ENCODE measurements around the gene PRMT1.
"Not testable (repeated sequence)": the region's sequence is repeated elsewhere in the genome, so short reads cannot be mapped to it uniquely, and the experiment has no call there.

The PRMT1 gene

GRCh38 chr19:49699364-49699763 lies 22.3 kb downstream of the PRMT1 start:
- peaks cover 2% of the 10 kb centered on the region; the same call in 1 of the 2 replicates for H3K4me1 ChIP-seq (ENCODE audit: insufficient read depth, low read length)
- H3K36me3 ChIP-seq (ENCODE audit: insufficient read depth, low read length), result no peaks in the 10 kb centered on the region
- no peak overlapping the region for H3K9ac ChIP-seq (ENCODE audit: low read depth, low read length)
- no peaks in the 10 kb centered on the region for H3K9me3 ChIP-seq (ENCODE audit: control insufficient read depth, insufficient read depth, low read length)

GRCh38 chr19:49700563-49700962 lies 23.5 kb downstream of the PRMT1 start:
- Histone ChIP-seq H3K4me1 (ENCODE audit: insufficient read depth, low read length) (peaks cover 2% of the 10 kb centered on the region; the same call in 1 of the 2 replicates), H3K9me3 (ENCODE audit: control insufficient read depth, insufficient read depth, low read length) (no peaks in the 10 kb centered on the region), H3K9ac (ENCODE audit: low read depth, low read length) (no peak overlapping the region), H3K36me3 (ENCODE audit: insufficient read depth, low read length) (peaks cover 5% of the 10 kb centered on the region; the same call in 1 of the 2 replicates)

GRCh38 chr19:49701271-49701786 lies 24.3 kb downstream of the PRMT1 start:
- H3K9ac ChIP-seq (ENCODE audit: low read depth, low read length), result peak overlapping the region; percentile 28; the same call in 1 of the 2 replicates
- no peaks in the 10 kb centered on the region for H3K9me3 ChIP-seq (ENCODE audit: control insufficient read depth, insufficient read depth, low read length)
- peaks cover 2% of the 10 kb centered on the region; the same call in 1 of the 2 replicates for H3K4me1 ChIP-seq (ENCODE audit: insufficient read depth, low read length)
- peaks cover 7% of the 10 kb centered on the region for H3K36me3 ChIP-seq (ENCODE audit: insufficient read depth, low read length)

DNA sequence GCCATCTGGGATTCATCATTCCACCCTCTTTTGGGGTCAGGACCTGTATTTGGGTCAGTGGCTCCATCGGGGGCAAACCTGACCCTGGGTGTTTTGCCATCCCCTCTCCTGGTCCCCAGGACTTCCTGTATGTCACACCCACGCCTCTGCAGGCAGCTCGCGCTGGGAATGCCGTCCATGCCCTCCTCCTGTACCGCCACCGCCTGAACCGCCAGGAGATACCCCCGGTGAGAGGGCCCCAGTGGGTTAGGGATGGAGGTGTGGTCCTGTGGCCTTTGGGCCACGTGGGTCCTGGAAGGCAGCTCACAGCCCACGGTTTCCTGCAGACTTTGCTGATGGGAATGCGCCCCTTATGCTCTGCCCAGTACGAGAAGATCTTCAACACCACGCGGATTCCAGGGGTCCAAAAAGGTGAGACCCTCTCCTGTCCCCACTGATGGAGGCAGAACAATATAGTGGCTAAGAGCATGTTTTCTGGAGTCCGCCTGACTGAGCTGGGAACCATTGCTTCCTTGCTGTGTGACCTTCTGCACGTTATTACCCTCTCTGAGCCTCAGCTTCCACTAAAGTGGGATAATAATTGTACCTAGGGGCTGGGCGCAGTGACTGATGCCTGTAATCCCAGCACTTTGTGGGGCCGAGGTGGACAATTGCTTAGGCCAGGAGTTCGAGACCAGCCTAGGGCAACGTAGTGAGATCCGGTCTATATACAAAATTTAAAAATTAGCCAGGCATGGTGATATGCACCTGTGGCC lies 28.0 kb downstream of the PRMT1 start:
- H3K9ac ChIP-seq (ENCODE audit: low read depth, low read length), result no peak overlapping the region

GRCh38 chr19:49705919-49706318 lies 28.8 kb downstream of the PRMT1 start:
- no peaks in the 10 kb centered on the region; the same call in 1 of the 2 replicates for H3K4me1 ChIP-seq (ENCODE audit: insufficient read depth, low read length)
- H3K9ac ChIP-seq (ENCODE audit: low read depth, low read length), result no peak overlapping the region
- H3K36me3 ChIP-seq (ENCODE audit: insufficient read depth, low read length), result peaks cover 7% of the 10 kb centered on the region
- no peaks in the 10 kb centered on the region for H3K9me3 ChIP-seq (ENCODE audit: control insufficient read depth, insufficient read depth, low read length)

More for the DNA sequence above, 28.0 kb downstream of the PRMT1 start:
- Histone ChIP-seq H3K4me1 (ENCODE audit: insufficient read depth, low read length) (peaks cover 2% of the 10 kb centered on the region; the same call in 1 of the 2 replicates), H3K9me3 (ENCODE audit: control insufficient read depth, insufficient read depth, low read length) (no peaks in the 10 kb centered on the region), H3K36me3 (ENCODE audit: insufficient read depth, low read length) (peaks cover 7% of the 10 kb centered on the region)

GRCh38 chr19:49710372-49710951 lies 33.4 kb downstream of the PRMT1 start:
- no peaks in the 10 kb centered on the region; the same call in 1 of the 2 replicates for H3K4me1 ChIP-seq (ENCODE audit: insufficient read depth, low read length)
- H3K36me3 ChIP-seq (ENCODE audit: insufficient read depth, low read length), result peaks cover 3% of the 10 kb centered on the region
- H3K9me3 ChIP-seq (ENCODE audit: control insufficient read depth, insufficient read depth, low read length), result no peaks in the 10 kb centered on the region
- H3K9ac ChIP-seq (ENCODE audit: low read depth, low read length), result no peak overlapping the region

- no peaks in the 10 kb centered on the region for H3K36me3 ChIP-seq (ENCODE audit: insufficient read depth, low read length)
- H3K9ac ChIP-seq (ENCODE audit: low read depth, low read length), result peak overlapping the region; percentile 34; the same call in 1 of the 2 replicates
- no peaks in the 10 kb centered on the region; the same call in 1 of the 2 replicates for H3K4me1 ChIP-seq (ENCODE audit: insufficient read depth, low read length)
- H3K9me3 ChIP-seq (ENCODE audit: control insufficient read depth, insufficient read depth, low read length), result no peaks in the 10 kb centered on the region
Measured at GRCh38 chr19:49712397-49712859, 35.4 kb downstream of the PRMT1 start.

DNA sequence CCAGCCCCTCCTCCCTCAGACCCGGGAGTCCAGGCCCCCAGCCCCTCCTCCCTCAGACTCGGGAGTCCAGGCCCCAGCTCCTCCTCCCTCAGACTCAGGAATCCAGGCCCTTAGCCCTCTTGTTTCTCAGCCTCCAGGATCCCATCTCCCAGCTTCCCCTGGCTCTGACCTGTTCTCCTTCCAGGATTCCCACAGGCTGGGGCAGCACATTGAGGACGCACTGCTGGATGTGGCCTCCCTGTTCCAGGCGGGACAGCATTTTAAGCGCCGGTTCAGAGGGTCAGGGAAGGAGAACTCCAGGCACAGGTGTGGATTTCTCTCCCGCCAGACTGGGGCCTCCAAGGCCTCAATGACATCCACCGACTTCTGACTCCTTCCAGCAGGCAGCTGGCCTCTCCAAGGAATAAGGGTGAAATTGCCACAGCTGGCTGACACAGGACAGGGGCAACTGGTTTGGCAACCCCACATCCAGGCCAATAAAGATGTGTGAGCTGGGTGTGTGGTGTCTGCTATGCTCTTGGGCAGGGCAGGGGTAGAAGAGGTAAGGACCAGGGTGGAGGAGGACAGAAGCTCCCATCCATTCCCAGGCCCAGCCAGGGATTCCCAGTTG lies 36.3 kb downstream of the PRMT1 start:
- Histone ChIP-seq H3K4me1 (ENCODE audit: insufficient read depth, low read length) (no peaks in the 10 kb centered on the region; the same call in 1 of the 2 replicates), H3K9me3 (ENCODE audit: control insufficient read depth, insufficient read depth, low read length) (no peaks in the 10 kb centered on the region), H3K9ac (ENCODE audit: low read depth, low read length) (no peak overlapping the region), H3K36me3 (ENCODE audit: insufficient read depth, low read length) (no peaks in the 10 kb centered on the region)

DNA sequence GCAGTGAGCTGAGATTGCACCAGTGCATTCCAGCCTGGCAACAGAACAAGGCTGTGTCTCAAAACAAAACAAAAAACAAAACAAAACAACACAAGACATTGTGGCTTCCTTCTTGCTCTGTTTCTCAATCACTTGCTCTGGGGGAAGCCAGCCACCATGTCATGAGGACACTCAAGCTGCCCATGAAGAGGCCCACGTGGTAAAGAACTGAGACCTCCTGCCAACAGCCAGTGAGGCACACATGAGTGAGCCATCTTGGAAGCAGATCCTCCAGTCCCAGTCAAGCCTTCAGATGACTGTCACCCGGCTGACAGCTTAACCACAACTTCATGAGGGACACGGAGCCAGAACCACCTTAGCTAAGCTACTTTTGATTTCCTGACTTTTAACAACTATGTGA lies 39.1 kb downstream of the PRMT1 start:
- Histone ChIP-seq H3K4me1 (ENCODE audit: insufficient read depth, low read length) (no peaks in the 10 kb centered on the region; the same call in 1 of the 2 replicates), H3K36me3 (ENCODE audit: insufficient read depth, low read length) (no peaks in the 10 kb centered on the region), H3K9me3 (ENCODE audit: control insufficient read depth, insufficient read depth, low read length) (no peaks in the 10 kb centered on the region), H3K9ac (ENCODE audit: low read depth, low read length) (no peak overlapping the region)

DNA sequence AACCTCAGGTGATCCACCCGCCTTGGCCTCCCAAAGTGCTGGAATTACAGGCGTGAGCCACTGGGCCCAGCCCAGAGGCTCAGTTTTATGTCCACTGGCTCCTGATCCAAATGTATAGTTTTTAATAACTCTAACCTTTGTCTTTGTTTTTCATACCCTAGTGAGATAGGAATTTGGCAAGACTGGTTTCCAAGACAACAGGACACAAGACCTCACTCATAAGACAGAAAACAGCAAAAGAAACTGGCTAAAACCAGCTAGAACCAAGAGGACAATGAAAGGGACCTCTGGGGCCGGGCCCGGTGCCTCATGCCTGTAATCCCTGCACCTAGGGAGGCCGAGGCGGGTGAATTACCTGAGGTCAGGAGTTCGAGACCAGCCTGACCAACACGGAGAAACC lies 41.4 kb downstream of the PRMT1 start:
- no peaks in the 10 kb centered on the region for H3K9me3 ChIP-seq (ENCODE audit: control insufficient read depth, insufficient read depth, low read length)
- no peak overlapping the region; the same call in 1 of the 2 replicates for H3K9ac ChIP-seq (ENCODE audit: low read depth, low read length)
- H3K4me1 ChIP-seq (ENCODE audit: insufficient read depth, low read length), result no peaks in the 10 kb centered on the region; the same call in 1 of the 2 replicates

GRCh38 chr19:49718991-49719390 lies 41.9 kb downstream of the PRMT1 start:
- Histone ChIP-seq H3K4me1 (ENCODE audit: insufficient read depth, low read length) (no peaks in the 10 kb centered on the region), H3K9ac (ENCODE audit: low read depth, low read length) (no peak overlapping the region), H3K36me3 (ENCODE audit: insufficient read depth, low read length) (no peaks in the 10 kb centered on the region), H3K9me3 (ENCODE audit: control insufficient read depth, insufficient read depth, low read length) (no peaks in the 10 kb centered on the region)

More for the DNA sequence above, 41.4 kb downstream of the PRMT1 start:
- H3K36me3 ChIP-seq (ENCODE audit: insufficient read depth, low read length), result no peaks in the 10 kb centered on the region

GRCh38 chr19:49719420-49719819 lies 42.3 kb downstream of the PRMT1 start:
- not testable (repeated sequence) for H3K9me3 ChIP-seq (ENCODE audit: control insufficient read depth, insufficient read depth, low read length); H3K36me3 ChIP-seq (ENCODE audit: insufficient read depth, low read length); H3K4me1 ChIP-seq (ENCODE audit: insufficient read depth, low read length); H3K9ac ChIP-seq (ENCODE audit: low read depth, low read length)

GRCh38 chr19:49727217-49728030 lies 50.4 kb downstream of the PRMT1 start:
- Histone ChIP-seq H3K9ac (ENCODE audit: low read depth, low read length) (no peak overlapping the region), H3K36me3 (ENCODE audit: insufficient read depth, low read length) (no peaks in the 10 kb centered on the region), H3K4me1 (ENCODE audit: insufficient read depth, low read length) (no peaks in the 10 kb centered on the region), H3K9me3 (ENCODE audit: control insufficient read depth, insufficient read depth, low read length) (no peaks in the 10 kb centered on the region)

- H3K9me3 ChIP-seq (ENCODE audit: control insufficient read depth, insufficient read depth, low read length), result no peaks in the 10 kb centered on the region
Measured at GRCh38 chr19:49730166-49730565, 53.1 kb downstream of the PRMT1 start.

More at GRCh38 chr19:49730166-49730565, 53.1 kb downstream of the PRMT1 start:
- no peaks in the 10 kb centered on the region for H3K36me3 ChIP-seq (ENCODE audit: insufficient read depth, low read length)
- no peaks in the 10 kb centered on the region for H3K4me1 ChIP-seq (ENCODE audit: insufficient read depth, low read length)
- H3K9ac ChIP-seq (ENCODE audit: low read depth, low read length), result no peak overlapping the region
